Bronchial epithelial cell (primary cell): ENCODE data around the gene SDCBP2. TPM values are rescaled to one million over a fixed set of nuclear protein-coding genes. Genes with fewer than 3 reads are reported as not detected.

Experiments
- DNase-seq: peaks from one replicate; pipeline ENCODE4 v3.0.0-alpha.2; 2010; ENCODE audit warnings: low read depth
- FAIRE-seq: peaks from 2 replicates; lab custom pipeline; 2011; peaks lifted over from hg19 to GRCh38; lab: Jason Lieb, UNC
- H3K27me3 ChIP-seq: 2 replicates; pipeline ENCODE4 v1.5.1; 2011; ENCODE audit warnings: low read length; ENCODE audit not compliant: control insufficient read depth, insufficient read depth
- H3K36me3 ChIP-seq: 2 replicates; pipeline ENCODE4 v1.5.1; 2011; ENCODE audit warnings: low read length; ENCODE audit not compliant: control insufficient read depth, insufficient read depth
- H3K4me3 ChIP-seq: 2 replicates; pipeline ENCODE4 v1.5.1; 2011; ENCODE audit warnings: mild to moderate bottlenecking, low read depth, low read length, control low read depth
- total RNA-seq: library from RNA; depleted of rRNA; stranded (reverse); fragments of >200 nt; gene quantifications from 2 replicates; pipeline ENCODE4 v1.2.1, GENCODE V29; 2014
- TF ChIP-seq, protein P1 (sequence below): IDR thresholded peaks from 2 replicates; pipeline ENCODE4 v1.5.1; 2011; ENCODE audit warnings: mild to moderate bottlenecking, moderate library complexity, low read length, control low read depth, inconsistent platforms; ENCODE audit not compliant: insufficient read depth, severe bottlenecking

The SDCBP2 gene
- total RNA-seq, 1 donor from 2014 or later = 96.4 TPM

DNA sequence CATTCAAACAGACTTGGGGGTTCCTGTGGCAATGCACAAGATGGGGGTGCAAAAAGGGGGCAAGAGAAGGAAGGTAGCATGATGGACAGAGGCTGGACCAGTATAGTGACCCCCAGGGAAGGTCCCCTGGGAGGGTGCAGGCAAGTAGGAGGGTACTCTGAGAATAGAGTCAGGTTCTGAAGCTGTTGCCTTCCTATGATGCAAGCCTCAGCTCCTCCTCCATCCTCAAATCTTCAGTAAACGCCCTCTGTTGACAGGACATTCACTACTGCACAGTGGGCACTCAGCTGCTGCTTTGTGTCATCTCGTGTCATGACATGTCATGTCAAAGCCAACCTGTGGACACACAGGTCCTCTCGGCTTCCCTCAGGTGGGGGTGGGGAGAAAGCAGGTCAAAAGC lies 5.8 kb upstream of the SDCBP2 start:
- FAIRE-seq = peak; percentile 98
- Histone ChIP-seq H3K36me3 (peaks cover 1% of the 10 kb centered on the region), H3K27me3 (no peaks in the 10 kb centered on the region), H3K4me3 (no peak overlapping the region)
- TF ChIP-seq, protein P1, sequence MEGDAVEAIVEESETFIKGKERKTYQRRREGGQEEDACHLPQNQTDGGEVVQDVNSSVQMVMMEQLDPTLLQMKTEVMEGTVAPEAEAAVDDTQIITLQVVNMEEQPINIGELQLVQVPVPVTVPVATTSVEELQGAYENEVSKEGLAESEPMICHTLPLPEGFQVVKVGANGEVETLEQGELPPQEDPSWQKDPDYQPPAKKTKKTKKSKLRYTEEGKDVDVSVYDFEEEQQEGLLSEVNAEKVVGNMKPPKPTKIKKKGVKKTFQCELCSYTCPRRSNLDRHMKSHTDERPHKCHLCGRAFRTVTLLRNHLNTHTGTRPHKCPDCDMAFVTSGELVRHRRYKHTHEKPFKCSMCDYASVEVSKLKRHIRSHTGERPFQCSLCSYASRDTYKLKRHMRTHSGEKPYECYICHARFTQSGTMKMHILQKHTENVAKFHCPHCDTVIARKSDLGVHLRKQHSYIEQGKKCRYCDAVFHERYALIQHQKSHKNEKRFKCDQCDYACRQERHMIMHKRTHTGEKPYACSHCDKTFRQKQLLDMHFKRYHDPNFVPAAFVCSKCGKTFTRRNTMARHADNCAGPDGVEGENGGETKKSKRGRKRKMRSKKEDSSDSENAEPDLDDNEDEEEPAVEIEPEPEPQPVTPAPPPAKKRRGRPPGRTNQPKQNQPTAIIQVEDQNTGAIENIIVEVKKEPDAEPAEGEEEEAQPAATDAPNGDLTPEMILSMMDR = peak; percentile 56
- peak; percentile 67 for DNase-seq

DNA sequence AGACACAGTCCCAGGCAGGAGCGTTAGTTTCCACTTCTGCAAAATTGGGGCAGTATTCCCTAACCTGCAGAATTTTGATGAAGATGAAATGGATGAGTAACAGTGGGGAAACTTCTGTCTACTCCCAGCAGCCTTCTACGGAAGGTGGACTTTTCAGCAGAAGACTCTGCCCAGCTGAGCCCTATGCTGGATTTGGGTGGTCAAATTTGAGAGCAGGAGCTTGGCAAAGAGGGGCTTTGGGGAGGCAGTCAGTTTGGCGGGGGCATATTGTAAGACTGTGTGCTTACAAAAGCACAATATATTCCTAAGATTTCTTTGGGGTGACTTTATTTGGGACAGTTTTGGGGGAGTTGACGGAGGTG lies 5.4 kb upstream of the SDCBP2 start:
- Histone ChIP-seq H3K36me3 (peaks cover 1% of the 10 kb centered on the region), H3K27me3 (no peaks in the 10 kb centered on the region), H3K4me3 (no peak overlapping the region)
- TF ChIP-seq, protein P1 = no peak
- no peak for DNase-seq
- no peak for FAIRE-seq

DNA sequence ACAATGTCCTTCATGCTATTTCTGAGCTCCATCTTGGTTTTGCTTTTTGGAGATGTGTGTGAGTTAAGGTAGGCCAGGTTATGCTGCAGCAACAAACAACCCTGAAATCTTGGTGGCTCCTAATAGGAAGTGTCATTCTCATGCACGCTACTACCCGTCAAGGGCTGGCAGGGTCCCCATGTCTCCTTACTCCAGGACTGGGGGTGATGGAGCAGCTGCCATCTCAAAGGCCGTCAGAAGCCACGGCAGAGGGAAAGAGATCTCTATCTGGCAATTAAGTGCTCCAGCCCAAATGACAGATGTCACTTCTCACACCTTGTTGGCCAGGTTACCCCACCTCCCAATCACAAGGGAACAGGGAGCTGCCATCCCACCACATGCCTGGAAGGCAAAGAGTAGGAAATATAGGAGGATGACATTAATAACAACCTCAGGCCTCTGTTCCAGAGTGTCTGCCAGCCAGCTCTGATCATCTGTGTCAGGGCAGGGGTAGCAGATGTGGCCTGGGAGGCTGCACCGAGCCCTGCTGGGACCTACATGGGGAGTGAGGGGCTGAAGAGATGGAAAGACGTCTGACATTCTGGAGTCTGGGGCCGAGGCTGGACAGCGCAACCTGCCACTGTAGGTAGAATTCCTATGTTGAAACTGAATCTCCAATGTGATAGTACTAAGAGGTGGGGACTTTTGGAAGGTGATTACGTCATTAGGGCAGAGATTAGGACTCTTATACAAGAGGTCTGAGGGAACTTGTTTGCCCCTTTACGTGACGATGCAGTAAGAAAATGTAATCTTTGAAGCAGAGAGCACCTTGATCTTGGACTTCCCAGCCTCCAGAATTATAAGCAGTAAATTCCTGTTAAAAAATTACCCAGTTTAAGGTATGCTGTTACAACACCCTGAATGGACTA lies 4.8 kb upstream of the SDCBP2 start:
- H3K27me3 ChIP-seq = no peaks in the 10 kb centered on the region
- no peak overlapping the region for H3K4me3 ChIP-seq
- TF ChIP-seq, protein P1 = no peak
- peaks cover 1% of the 10 kb centered on the region for H3K36me3 ChIP-seq
- DNase-seq = no peak
- no peak for FAIRE-seq

DNA sequence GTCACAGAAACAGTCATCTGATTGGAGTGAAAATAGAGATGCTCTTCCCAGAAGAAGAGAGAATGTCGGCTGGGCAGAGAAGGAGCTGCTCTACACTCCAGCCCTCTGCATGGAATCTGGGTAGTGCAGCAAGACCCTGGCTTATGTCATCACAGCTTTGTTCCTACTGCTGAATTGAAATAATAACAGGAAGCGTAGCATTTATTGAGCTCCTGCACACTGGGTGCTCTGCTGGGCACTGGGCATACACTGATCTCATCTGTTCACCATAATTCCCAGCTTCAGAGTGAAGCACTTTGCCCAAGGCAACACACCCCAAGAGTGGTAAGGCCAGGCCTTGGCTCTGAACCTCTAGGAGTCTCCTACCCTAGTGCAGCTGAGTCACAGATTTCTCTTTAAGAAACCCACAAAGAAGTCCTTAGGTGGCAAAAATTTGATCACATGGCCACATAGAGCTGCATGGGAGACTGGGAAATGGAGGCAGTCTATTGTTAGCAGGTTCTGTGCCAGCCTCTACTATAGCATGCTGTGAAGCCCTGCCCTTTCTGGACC lies 3.9 kb upstream of the SDCBP2 start:
- DNase-seq = no peak
- Histone ChIP-seq H3K4me3 (no peak overlapping the region), H3K36me3 (peaks cover 1% of the 10 kb centered on the region), H3K27me3 (no peaks in the 10 kb centered on the region)
- TF ChIP-seq, protein P1 = no peak
- FAIRE-seq = peak; percentile 47

DNA sequence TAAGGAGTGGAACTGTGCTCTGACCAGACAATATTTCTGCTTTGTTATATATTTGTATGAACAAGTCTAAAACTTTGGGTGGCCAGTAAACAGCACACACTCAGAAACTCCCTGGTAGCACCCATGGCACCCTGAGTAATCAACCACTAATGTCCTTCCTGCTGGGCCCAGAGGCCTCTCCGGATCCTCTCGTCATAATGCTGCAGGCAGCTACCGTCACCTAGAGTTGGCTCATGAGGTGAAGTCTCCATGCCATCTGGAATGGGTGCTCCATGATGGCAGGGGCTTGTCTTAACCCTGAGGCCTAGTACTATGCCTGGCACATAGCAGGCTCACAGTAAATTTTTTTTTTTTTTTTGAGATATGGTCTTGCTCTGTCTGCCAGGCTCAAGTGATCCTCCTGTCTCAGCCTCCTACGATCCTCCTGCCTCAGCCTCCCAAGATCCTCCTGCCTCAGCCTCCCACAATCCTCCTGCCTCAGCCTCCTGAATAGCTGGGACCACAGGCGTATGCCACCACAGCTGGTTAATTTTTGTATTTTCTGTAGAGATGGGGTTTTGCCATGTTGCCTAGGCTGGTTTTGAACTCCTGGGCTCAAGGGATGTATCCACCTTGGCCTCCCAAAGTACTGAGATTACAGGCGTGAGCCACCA lies 3.0 kb upstream of the SDCBP2 start:
- H3K4me3 ChIP-seq = no peak overlapping the region
- FAIRE-seq (no peak), DNase-seq (no peak)
- peaks cover 1% of the 10 kb centered on the region for H3K36me3 ChIP-seq
- H3K27me3 ChIP-seq = no peaks in the 10 kb centered on the region
- TF ChIP-seq, protein P1 = no peak
